Mesothelial cell of epicardium (in vitro differentiated cells): Measurements from ENCODE around the gene LGALS8. TPM values are rescaled to one million over a fixed set of nuclear protein-coding genes. Genes with fewer than 3 reads are reported as not detected.

Source experiments
- DNase-seq, 2 experiments: peaks; one replicate each; pipeline ENCODE4 v3.0.0; 2021; ENCODE audit warnings: low spot score in 2 of 2; ENCODE audit not compliant: unreplicated experiment in 2 of 2
- H3K27ac Mint-ChIP-seq: 2 replicates; pipeline ENCODE4 v1.8.0; 2021; ENCODE audit warnings: mixed read lengths
- H3K27me3 Mint-ChIP-seq: 2 replicates; pipeline ENCODE4 v1.8.0; 2021; ENCODE audit warnings: low read depth, mixed read lengths
- H3K36me3 Mint-ChIP-seq: 2 replicates; pipeline ENCODE4 v1.8.0; 2021; ENCODE audit warnings: mixed read lengths
- H3K4me1 Mint-ChIP-seq: 2 replicates; pipeline ENCODE4 v1.8.0; 2021; ENCODE audit warnings: mixed read lengths
- H3K4me3 Mint-ChIP-seq: 2 replicates; pipeline ENCODE4 v1.8.0; 2021; ENCODE audit warnings: mild to moderate bottlenecking, moderate library complexity, mixed read lengths
- H3K9me3 Mint-ChIP-seq: 2 replicates; pipeline ENCODE4 v1.8.0; 2021; ENCODE audit warnings: mixed read lengths
- total RNA-seq: library from RNA; stranded (reverse); gene quantifications from 3 replicates; pipeline ENCODE4 v1.2.1, GENCODE V29; 2021
- TF ChIP-seq, protein P1 (sequence below): fragments of 200-600 bp; sonication (generic); IDR thresholded peaks from one replicate; pipeline ENCODE4 v1.5.0; 2021; ENCODE audit warnings: antibody characterized with exemption; ENCODE audit not compliant: unreplicated experiment

LGALS8 gene
- total RNA-seq, 1 donor from 2014 or later, result 67.6 TPM

GRCh38 chr1:236514703-236515442 is 8.9 kb upstream of the LGALS8 start:
- Mint-ChIP-seq H3K27ac (no peak overlapping the region), H3K36me3 (no peaks in the 10 kb centered on the region), H3K9me3 (no peaks in the 10 kb centered on the region), H3K27me3 (no peaks in the 10 kb centered on the region), H3K4me3 (no peak overlapping the region), H3K4me1 (peaks cover 24% of the 10 kb centered on the region)
- TF ChIP-seq, protein P1, sequence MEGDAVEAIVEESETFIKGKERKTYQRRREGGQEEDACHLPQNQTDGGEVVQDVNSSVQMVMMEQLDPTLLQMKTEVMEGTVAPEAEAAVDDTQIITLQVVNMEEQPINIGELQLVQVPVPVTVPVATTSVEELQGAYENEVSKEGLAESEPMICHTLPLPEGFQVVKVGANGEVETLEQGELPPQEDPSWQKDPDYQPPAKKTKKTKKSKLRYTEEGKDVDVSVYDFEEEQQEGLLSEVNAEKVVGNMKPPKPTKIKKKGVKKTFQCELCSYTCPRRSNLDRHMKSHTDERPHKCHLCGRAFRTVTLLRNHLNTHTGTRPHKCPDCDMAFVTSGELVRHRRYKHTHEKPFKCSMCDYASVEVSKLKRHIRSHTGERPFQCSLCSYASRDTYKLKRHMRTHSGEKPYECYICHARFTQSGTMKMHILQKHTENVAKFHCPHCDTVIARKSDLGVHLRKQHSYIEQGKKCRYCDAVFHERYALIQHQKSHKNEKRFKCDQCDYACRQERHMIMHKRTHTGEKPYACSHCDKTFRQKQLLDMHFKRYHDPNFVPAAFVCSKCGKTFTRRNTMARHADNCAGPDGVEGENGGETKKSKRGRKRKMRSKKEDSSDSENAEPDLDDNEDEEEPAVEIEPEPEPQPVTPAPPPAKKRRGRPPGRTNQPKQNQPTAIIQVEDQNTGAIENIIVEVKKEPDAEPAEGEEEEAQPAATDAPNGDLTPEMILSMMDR, result no peak
- no peak for DNase-seq

- Mint-ChIP-seq H3K4me1 (peaks cover 24% of the 10 kb centered on the region), H3K27me3 (no peaks in the 10 kb centered on the region), H3K36me3 (no peaks in the 10 kb centered on the region), H3K4me3 (no peak overlapping the region), H3K27ac (peak overlapping the region; percentile 88), H3K9me3 (no peaks in the 10 kb centered on the region)
- TF ChIP-seq, protein P1, result no peak
- DNase-seq, result no peak
Measured at GRCh38 chr1:236515443-236515958, 8.3 kb upstream of the LGALS8 start.

- H3K27ac Mint-ChIP-seq, result peak overlapping the region; percentile 94
- no peaks in the 10 kb centered on the region for H3K9me3 Mint-ChIP-seq
- no peak for DNase-seq
- H3K27me3 Mint-ChIP-seq, result no peaks in the 10 kb centered on the region
- peaks cover 24% of the 10 kb centered on the region for H3K4me1 Mint-ChIP-seq
- no peaks in the 10 kb centered on the region for H3K36me3 Mint-ChIP-seq
- TF ChIP-seq, protein P1, result no peak
- H3K4me3 Mint-ChIP-seq, result no peak overlapping the region
Measured at GRCh38 chr1:236516929-236517704, 6.7 kb upstream of the LGALS8 start.

- no peaks in the 10 kb centered on the region for H3K9me3 Mint-ChIP-seq
- peaks cover 35% of the 10 kb centered on the region for H3K4me1 Mint-ChIP-seq
- peak overlapping the region; percentile 80 for H3K27ac Mint-ChIP-seq
- no peak for DNase-seq
- H3K4me3 Mint-ChIP-seq, result no peak overlapping the region
- TF ChIP-seq, protein P1, result no peak
- no peaks in the 10 kb centered on the region for H3K36me3 Mint-ChIP-seq
- no peaks in the 10 kb centered on the region for H3K27me3 Mint-ChIP-seq
Measured at GRCh38 chr1:236518322-236518721, 5.5 kb upstream of the LGALS8 start.

- TF ChIP-seq, protein P1, result no peak
- no peak overlapping the region for H3K4me3 Mint-ChIP-seq
- no peaks in the 10 kb centered on the region for H3K27me3 Mint-ChIP-seq
- H3K4me1 Mint-ChIP-seq, result peaks cover 45% of the 10 kb centered on the region
- no peaks in the 10 kb centered on the region for H3K36me3 Mint-ChIP-seq
- no peak overlapping the region for H3K27ac Mint-ChIP-seq
- no peak for DNase-seq
- no peaks in the 10 kb centered on the region for H3K9me3 Mint-ChIP-seq
Measured at GRCh38 chr1:236520445-236521005, 3.3 kb upstream of the LGALS8 start.
